SHP77 (cell line): ENCODE data around the gene SHISA2.

ENCODE experiments used
- DNase-seq, 2 experiments: peaks; one replicate each; lab custom pipeline; 2025; lab: John Stamatoyannopoulos, UW

The SHISA2 gene

DNA sequence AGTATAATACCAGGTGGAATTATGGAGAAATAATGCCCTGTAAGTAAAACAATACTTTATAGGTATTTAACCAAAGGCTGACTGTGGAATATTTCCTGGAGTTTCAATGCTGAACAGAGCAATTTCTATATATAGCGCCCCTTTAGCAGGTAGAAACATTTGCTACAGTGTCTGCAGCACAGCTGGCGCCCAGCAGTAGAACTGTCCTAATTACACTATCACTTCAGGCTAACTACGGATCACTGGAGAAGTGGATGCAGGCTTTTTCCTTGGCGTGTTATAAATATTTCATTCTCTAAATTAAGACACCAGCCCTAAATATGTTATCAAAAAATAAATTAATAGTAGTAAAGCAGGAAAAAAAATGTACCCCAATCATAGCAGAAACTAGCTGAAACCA lies 3.1 kb downstream of the SHISA2 start:
- DNase-seq = no peak

- no peak for DNase-seq
These were observed 4.8 kb downstream of the SHISA2 start for GRCh38 chr13:26047040-26047439.

DNA sequence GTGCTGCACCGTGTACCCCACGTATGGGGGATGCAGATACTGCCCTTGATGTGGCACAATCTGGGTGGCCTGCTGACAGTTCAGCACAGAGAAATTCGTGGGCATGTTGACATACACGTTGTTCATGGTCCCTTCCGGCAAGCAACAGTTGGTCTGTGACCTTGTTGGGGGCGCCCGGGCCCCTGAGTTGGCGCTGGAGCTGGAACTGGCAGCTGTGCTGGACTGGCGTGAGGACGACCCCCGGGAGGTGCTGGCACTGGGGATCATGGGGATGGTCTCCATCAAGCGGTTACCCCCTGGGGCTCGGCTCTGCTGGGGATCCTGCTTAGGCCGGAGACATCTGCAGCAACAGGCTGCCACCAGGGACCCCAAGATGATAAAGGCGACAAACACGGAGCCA lies 5.2 kb downstream of the SHISA2 start:
- no peak for DNase-seq

GRCh38 chr13:26045142-26045541 lies 6.7 kb downstream of the SHISA2 start:
- DNase-seq = no peak

DNA sequence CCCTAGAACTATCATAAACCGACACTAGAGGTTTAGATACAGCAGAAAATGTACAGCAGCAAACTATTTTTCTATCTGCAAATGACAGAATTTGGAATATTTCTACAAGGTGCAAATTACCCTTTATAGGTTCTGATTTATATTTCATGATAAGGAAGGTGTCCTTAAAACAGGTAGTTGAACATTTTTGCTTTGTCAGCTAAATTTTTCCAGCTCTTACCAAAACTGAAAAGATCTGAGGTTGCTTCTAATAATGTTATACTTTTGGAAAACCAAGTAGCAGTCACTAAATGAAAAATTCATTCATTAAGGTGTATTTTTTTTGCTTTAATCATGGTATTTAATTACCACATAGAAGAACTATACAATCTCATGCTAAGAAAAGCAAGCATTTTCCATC lies 9.0 kb downstream of the SHISA2 start:
- DNase-seq = no peak

DNA sequence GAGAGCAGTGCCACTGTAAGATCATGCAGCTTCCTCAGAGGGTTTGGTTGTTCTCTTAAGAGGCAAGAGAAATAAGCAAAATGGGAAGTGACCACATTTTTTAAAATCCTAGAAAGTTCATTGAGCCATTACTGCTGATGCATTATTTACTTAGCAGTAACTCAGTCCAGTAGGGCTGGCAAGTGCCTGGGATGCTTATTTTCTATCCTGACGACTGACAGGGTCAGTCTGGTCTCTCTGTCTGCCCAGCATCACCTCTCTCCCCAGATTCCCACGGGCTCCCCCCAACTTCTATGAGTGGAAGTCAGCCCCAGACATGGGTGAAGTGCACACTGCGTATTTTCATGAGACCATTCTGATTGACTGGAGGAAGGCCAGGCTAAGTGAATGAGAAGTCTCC lies 10.4 kb downstream of the SHISA2 start:
- no peak for DNase-seq

DNA sequence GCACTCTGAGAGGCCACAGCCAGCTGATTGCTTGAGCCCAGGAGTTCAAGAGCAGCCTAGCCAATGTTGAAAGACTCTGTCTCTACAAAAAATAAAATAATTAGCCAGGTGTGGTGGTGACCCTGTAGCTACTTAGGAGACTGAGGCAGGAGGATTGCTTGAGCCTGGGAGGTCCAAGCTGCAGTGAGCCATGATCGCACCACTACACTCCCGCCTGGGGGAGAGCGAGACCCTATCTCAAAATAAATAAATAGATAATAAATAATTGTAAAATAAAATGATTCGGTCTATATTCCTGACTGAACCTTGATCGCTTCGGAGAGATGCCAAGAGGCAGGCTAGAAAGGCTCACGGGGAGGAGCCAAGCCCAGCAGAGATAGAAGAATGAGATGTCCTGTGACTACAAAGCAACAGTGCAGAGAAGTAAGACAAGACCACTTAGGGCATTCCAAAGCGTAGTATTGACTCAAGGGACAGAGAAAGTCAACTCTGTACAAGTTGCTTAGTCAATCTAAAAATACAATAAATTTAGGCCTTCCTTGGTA lies 12.8 kb downstream of the SHISA2 start:
- DNase-seq = no peak

- peak; percentile 30 to 58 for DNase-seq
These were observed 14.5 kb downstream of the SHISA2 start for GRCh38 chr13:26037302-26037701.

DNA sequence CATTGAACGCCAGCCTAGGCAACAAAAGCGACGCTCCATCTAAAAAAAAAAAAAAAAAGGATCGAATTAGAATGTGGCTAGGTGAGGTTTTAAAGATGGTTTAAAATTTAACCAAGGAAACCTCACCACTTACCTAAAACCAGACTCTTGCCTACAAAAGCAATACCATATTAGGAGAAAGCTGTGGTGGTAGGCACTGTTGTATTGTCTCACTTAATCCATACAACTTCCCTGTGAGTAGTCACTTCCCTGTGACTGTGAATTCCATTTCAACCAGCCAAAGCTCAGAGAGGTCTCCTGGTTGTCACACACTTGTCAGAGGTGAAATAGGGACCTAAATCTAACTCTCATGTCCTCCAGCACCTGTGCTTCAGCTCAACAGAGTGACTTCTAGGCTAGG lies 15.4 kb downstream of the SHISA2 start:
- no peak for DNase-seq

DNA sequence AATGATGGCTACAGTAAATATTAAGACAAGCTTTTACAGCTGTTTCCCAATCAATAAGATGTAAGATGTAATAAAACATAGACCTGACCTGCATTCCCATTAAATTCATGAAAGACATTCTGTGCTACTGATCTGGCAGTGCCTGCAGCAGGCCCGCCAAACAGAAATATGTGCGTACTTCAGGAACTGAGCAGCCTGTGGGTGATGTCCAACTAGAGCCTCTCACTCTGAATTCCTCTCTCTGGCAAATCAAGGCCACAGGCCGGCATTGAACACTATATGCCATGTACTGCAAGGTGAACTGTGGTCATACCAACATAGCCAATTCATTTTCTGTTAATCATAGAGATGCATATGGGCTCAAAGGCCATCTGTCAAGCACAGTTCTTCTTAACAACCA lies 17.8 kb downstream of the SHISA2 start:
- no peak for DNase-seq

GRCh38 chr13:26030331-26030730 lies 21.5 kb downstream of the SHISA2 start:
- DNase-seq = no peak

- DNase-seq = no peak
These were observed 22.2 kb downstream of the SHISA2 start for GRCh38 chr13:26029581-26030136.

- DNase-seq = no peak
These were observed 25.6 kb downstream of the SHISA2 start for GRCh38 chr13:26026211-26026610.

DNA sequence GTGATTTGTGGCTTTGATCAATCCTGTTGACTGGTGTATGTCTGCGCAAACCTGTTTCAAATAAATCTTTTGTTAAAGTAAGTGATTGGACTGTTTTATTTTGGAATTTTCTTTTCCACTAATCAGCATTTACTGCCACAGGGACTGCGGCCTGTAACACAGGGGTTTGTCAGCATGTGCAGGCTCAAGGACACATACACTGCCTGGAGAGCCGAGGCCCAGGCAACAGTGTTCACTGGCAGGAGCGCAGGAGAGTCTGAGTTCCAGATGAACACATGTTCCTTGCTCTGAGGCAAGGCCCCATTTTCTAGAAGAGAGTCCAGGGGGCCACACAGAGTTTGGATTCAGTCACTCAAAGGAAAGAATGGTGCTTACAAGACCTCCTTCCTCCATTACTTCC lies 26.0 kb downstream of the SHISA2 start:
- DNase-seq = no peak

GRCh38 chr13:26025196-26025595 lies 26.6 kb downstream of the SHISA2 start:
- peak; percentile 63 to 75 for DNase-seq

- DNase-seq = no peak
These were observed 27.3 kb downstream of the SHISA2 start for GRCh38 chr13:26024558-26024957.

DNA sequence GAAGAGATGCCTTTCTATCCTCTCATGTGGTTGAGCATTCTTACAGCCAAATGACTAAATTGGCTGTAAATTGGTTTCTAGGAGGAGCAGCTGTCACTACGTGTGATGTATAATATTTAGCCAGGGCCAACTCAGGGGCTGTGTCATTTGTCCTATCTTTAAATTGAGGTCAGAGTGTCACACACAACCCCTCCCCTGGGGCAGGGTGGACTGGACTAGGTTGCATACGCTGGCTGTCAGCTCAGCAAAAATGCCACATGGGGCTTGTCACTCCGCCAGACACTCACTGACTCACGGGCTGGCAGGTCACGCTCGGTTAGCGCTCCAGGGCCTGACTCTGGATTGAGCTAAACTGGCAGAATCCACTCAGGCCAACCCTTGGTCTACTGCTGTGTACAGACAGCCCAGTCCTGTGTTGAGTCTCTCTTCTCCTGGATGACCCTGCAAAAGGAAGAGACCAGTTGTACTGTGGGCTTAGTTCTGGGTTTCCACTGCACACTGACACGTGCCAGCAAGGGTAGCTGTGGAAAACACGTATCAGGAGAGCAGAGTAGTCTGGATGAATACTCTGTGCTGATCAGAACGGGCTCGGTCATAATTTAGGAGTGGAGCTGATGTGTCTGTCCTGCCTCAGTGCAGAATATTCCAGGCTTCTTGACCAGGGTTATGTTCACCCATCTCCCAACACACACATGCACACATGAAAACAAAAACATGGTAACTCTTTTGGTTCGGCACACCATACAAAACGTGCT lies 29.1 kb downstream of the SHISA2 start:
- DNase-seq = peak; percentile 53 to 74

DNA sequence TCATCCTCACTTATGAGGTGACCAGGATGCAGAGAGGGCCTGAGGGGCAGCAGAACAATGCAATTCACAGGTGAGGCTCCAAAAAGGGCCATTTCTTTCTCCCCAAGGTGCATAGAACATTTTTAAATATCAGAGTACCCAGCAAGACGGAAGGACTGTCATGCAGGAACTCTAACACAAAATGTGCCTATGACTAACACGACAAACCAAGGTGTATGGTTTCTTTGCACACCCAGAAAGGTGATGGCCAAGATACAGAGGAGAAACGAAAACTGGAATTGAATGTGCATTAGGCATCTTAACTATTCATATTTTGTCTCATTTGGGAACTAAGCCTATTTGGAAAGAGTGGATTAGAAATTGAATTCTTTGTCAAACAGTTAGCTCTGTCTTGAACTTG lies 29.9 kb downstream of the SHISA2 start:
- DNase-seq = no peak

DNA sequence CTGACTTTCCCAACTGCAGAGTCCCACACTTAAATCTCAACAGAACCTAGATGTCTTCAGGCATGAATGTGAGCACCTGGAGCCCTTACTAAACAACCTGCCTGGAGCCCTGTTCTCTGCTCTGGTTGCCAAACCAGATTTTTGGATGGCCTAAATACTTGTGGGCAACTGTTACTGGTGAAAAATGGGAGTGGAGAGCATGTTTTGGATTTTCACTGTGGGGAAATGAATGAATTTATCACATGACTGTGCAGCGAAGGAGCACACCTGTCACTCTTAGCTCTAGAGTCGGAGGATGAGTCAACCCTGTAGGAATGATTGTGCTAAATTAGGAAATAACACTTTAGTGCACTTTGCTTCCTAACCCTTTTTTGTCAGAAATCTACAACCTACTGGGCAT lies 30.3 kb downstream of the SHISA2 start:
- no peak for DNase-seq

DNA sequence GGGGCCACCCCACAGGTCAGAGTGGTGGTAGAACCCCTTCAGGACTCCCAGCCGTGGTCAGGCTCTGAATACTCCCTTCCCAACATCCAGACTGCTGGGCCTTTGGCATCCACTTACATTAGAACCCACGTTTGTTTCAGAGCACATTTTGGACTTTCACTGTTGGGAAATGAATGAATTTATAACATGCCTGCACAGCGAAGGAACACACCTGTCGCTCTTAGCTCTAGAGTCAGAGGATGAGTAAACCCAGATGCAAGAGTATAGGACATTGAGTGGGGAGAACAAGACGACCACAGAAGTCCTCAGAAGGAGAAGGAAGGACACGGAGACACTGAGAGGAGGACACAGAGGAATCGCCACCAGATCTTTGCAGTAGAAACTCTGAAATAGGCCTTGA lies 30.9 kb downstream of the SHISA2 start:
- DNase-seq = no peak

DNA sequence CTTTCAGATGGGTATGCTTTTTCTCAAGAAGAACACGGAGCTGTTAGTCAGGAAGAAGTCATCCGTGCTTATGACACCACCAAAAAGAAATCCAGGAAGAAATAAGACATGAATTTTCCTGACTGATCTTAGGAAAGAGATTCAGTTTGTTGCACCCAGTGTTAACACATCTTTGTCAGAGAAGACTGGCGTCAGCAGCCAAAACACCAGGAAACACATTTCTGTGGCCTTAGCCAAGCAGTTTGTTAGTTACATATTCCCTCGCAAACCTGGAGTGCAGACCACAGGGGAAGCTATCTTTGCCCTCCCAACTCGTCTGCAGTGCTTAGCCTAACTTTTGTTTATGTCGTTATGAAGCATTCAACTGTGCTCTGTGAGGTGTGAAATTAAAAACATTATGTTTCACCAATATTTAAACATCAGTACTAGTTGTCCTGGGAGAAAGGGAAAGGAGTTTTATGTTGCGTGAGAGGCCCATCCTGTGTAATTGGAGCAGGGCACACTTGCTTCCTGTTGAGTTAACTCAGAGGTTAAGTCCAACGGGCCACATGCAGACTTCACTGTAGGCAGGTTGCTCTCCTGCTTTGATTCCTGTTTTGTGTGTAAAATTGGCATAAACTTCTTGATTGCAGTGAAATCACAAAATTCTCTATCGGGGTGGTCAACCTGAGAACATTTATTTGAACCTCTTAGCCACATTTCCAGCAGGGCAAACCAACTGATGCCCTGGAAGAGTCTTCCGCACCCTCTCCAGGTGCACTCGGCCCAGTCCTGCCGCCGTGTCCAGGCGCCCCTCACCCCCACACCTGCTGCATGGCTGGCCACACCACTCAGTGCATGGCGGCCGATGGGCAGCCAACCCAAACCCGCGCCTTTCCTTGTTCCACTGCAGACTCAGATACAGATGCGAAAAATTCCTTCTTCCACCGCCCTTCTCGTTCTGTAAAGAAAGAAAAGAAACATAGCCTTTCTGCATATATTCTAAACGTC lies 31.6 kb downstream of the SHISA2 start:
- DNase-seq = no peak

DNA sequence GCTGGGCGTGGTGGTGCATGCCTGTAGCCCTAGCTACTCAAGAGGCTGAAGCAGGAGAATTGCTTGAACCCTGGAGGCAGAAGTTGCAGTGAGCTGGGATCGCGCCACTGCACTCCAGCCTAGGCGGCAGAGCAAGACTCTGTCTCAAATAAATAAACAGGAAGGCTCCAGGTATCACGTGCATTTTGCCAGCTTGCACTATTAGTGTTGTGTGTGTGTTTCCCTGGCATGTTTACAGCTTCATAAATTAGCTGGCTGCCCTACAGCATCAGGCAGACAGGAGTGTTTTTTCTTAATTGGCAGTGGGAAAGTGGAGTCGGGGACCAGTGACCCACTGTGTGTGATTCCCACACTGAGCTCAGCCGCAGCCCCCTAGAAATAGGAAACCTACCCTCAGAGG lies 32.6 kb downstream of the SHISA2 start:
- DNase-seq = no peak
